HL-60 (cell line): Measurements from ENCODE around the gene AGAP1.

Experiments
- DNase-seq, 2 experiments: peaks; one replicate each; pipeline ENCODE4 v3.0.0-alpha.2; 2010 to 2020; ENCODE audit warnings: low read depth in 1 of 2, low spot score in 1 of 2
- H3K27ac ChIP-seq: fragments of 250-450 bp; sonication (Bioruptor Pico); replicated peaks from 2 replicates; pipeline ENCODE4 v1.5.1; 2020; ENCODE audit warnings: mild to moderate bottlenecking, moderate library complexity
- H3K27me3 ChIP-seq: fragments of 250-450 bp; sonication (Bioruptor Pico); 2 replicates; pipeline ENCODE4 v1.5.1; 2021; ENCODE audit warnings: mild to moderate bottlenecking, moderate library complexity; ENCODE audit not compliant: insufficient read depth, poor library complexity, severe bottlenecking
- H3K4me3 ChIP-seq: replicated peaks from 2 replicates; pipeline ENCODE4 v1.5.1; 2011; ENCODE audit warnings: mild to moderate bottlenecking, control low read depth, low read length; ENCODE audit not compliant: insufficient read depth
- CTCF ChIP-seq: IDR thresholded peaks from one replicate; pipeline ENCODE4 v1.5.1; 2011; ENCODE audit warnings: low read length, control low read depth, inconsistent platforms; ENCODE audit not compliant: insufficient read depth
- GABPA ChIP-seq: IDR thresholded peaks from 2 replicates; pipeline ENCODE4 v1.6.1; 2012; ENCODE audit warnings: low read depth
- POLR2AphosphoS5 ChIP-seq: IDR thresholded peaks from 2 replicates; pipeline ENCODE4 v1.6.1; 2012; ENCODE audit warnings: low read depth
- SPI1 ChIP-seq: IDR thresholded peaks from 2 replicates; pipeline ENCODE4 v1.6.1; 2012; ENCODE audit warnings: low read depth, mild to moderate bottlenecking, borderline replicate concordance
- TF ChIP-seq, protein P1 (sequence below): IDR thresholded peaks from 2 replicates; pipeline ENCODE4 v1.6.1; 2012; ENCODE audit warnings: low read depth; ENCODE audit not compliant: insufficient replicate concordance

Gene AGAP1

DNA sequence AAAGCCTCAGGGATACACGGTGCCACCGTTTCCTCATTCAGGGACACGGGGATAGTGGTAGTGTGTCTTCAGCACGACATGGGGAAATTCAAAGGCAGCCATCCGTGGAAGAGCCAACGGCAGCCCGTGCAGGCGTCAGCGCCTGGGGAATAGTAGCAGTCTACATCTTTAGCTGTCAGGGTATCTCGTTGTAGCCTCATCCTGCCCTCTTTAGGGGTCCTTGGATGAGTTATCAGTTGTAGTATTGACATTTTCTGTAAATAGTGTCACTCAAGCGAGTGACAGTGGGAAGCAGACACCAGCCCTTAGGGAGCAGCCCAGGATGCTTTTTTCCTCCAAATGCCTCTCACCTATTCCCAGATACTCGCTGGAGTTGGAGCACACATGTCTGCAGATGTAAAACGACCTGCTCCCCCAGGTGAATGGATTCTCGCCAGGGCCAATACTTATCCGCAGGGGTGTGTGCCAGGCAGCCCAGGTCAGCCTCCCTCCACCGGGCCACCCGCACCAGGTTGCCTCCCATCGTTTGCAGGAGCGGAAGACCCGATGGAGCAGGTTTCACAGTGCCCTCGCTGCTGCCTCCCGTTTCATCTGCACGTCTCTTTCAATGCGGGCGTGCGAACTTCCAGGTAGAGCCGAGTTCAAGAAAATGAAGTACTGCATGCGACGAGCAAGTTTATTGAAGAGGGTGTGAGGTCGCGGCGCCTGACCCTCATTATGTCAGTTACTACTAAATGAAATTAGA, 41.0 kb downstream of the AGAP1 start:
- no peaks in the 10 kb centered on the region for H3K27me3 ChIP-seq
- no peak overlapping the region for H3K4me3 ChIP-seq
- no peak for DNase-seq
- no peak for TF ChIP-seq GABPA
- H3K27ac ChIP-seq, result no peak overlapping the region

- Histone ChIP-seq H3K27ac (no peak overlapping the region), H3K27me3 (no peaks in the 10 kb centered on the region), H3K4me3 (no peak overlapping the region)
- TF ChIP-seq CTCF (no peak), GABPA (no peak), POLR2AphosphoS5 (no peak), SPI1 (no peak)
- TF ChIP-seq, protein P1, sequence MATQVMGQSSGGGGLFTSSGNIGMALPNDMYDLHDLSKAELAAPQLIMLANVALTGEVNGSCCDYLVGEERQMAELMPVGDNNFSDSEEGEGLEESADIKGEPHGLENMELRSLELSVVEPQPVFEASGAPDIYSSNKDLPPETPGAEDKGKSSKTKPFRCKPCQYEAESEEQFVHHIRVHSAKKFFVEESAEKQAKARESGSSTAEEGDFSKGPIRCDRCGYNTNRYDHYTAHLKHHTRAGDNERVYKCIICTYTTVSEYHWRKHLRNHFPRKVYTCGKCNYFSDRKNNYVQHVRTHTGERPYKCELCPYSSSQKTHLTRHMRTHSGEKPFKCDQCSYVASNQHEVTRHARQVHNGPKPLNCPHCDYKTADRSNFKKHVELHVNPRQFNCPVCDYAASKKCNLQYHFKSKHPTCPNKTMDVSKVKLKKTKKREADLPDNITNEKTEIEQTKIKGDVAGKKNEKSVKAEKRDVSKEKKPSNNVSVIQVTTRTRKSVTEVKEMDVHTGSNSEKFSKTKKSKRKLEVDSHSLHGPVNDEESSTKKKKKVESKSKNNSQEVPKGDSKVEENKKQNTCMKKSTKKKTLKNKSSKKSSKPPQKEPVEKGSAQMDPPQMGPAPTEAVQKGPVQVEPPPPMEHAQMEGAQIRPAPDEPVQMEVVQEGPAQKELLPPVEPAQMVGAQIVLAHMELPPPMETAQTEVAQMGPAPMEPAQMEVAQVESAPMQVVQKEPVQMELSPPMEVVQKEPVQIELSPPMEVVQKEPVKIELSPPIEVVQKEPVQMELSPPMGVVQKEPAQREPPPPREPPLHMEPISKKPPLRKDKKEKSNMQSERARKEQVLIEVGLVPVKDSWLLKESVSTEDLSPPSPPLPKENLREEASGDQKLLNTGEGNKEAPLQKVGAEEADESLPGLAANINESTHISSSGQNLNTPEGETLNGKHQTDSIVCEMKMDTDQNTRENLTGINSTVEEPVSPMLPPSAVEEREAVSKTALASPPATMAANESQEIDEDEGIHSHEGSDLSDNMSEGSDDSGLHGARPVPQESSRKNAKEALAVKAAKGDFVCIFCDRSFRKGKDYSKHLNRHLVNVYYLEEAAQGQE, result no peak
- DNase-seq, result no peak
Observed at GRCh38 chr2:235535423-235536130, 41.7 kb downstream of the AGAP1 start.

- DNase-seq, result no peak
- Histone ChIP-seq H3K4me3 (no peak overlapping the region), H3K27ac (no peak overlapping the region), H3K27me3 (no peaks in the 10 kb centered on the region)
- TF ChIP-seq GABPA, result no peak
- no peak for TF ChIP-seq CTCF
Observed at GRCh38 chr2:235536711-235537110, 42.9 kb downstream of the AGAP1 start.

GRCh38 chr2:235537186-235537585, 43.3 kb downstream of the AGAP1 start:
- Histone ChIP-seq H3K27me3 (no peaks in the 10 kb centered on the region), H3K27ac (no peak overlapping the region), H3K4me3 (no peak overlapping the region)
- DNase-seq, result no peak
- TF ChIP-seq POLR2AphosphoS5, result no peak
- TF ChIP-seq, protein P1, result no peak
- no peak for TF ChIP-seq SPI1
- TF ChIP-seq GABPA, result no peak
- no peak for TF ChIP-seq CTCF
